Heart right ventricle (tissue), 16 donors: ENCODE results near the gene CENPP. TPM values are rescaled to one million over a fixed set of nuclear protein-coding genes. Genes with fewer than 3 reads are reported as not detected.
A peak's percentile ranks its signal among the peaks of the same experiment; 100 is the strongest.

Experiments
- ATAC-seq, 8 donors: fragments of 200-7000 bp; cut with Tn5 transposase; one replicate each; pipeline ENCODE4 v1.9.1; 2020; ENCODE audit warnings: mild to moderate bottlenecking in 8 of 8, moderate library complexity in 8 of 8, moderate number of reproducible peaks in 1 of 8
- DNase-seq, 2 donors: peaks; one replicate each; pipeline ENCODE4 v3.0.0-alpha.2; 2020
- H3K27ac ChIP-seq, 10 donors: fragments of 200-600 bp; sonication (generic) in 2 of 10; one replicate each; pipeline versions ENCODE4 v1.5.0 to v1.8.0; 2020 to 2022; ENCODE audit warnings: mild to moderate bottlenecking in 3 of 10
- H3K27me3 ChIP-seq, 7 donors: fragments of 200-600 bp; one replicate each; pipeline ENCODE4 v1.8.0; 2021 to 2022; ENCODE audit warnings: mild to moderate bottlenecking in 2 of 7
- H3K36me3 ChIP-seq, 9 donors: fragments of 200-600 bp; sonication (generic) in 1 of 9; one replicate each; pipeline versions ENCODE4 v1.5.0 to v1.8.0; 2020 to 2022; ENCODE audit warnings: mild to moderate bottlenecking in 2 of 9
- H3K4me1 ChIP-seq, 9 donors: fragments of 200-600 bp; sonication (generic) in 1 of 9; one replicate each; pipeline versions ENCODE4 v1.5.0 to v1.8.0; 2020 to 2022; ENCODE audit warnings: mild to moderate bottlenecking in 4 of 9
- H3K4me3 ChIP-seq, 10 donors: fragments of 200-600 bp; sonication (generic) in 2 of 10; one replicate each; pipeline versions ENCODE4 v1.5.0 to v1.8.0; 2020 to 2022; ENCODE audit warnings: mild to moderate bottlenecking in 7 of 10, moderate library complexity in 2 of 10
- H3K9me3 ChIP-seq, 11 donors: fragments of 200-600 bp in 10 of 11; sonication (generic) in 2 of 11; one replicate each; pipeline versions ENCODE4 v1.5.0 to v1.8.0; 2013 to 2022; ENCODE audit warnings: mild to moderate bottlenecking in 2 of 11, control low read depth in 1 of 11, moderate library complexity in 1 of 11
- CTCF ChIP-seq, 9 donors: fragments of 200-600 bp; sonication (generic) in 2 of 9; IDR thresholded peaks; one replicate each; pipeline versions ENCODE4 v1.5.0 to v1.8.0; 2021 to 2022; ENCODE audit warnings: antibody characterized with exemption in 9 of 9, mild to moderate bottlenecking in 5 of 9, moderate library complexity in 1 of 9
- WGBS, 2 donors: extraction: QIAGEN DNeasy Blood & Tissue Kit; methylation state at CpG; one replicate each; pipeline ENCODE4 v1.1.7; 2013; ENCODE audit warnings: inconsistent platforms in 1 of 2; 5-methylcytosine and 5-hydroxymethylcytosine counted together
- intact Hi-C, 10 donors: fragments of 100-400 bp; cut with DNase I; formaldehyde crosslinking; loops; one replicate each; pipeline versions ENCODE4 v1.11.1 to v1.14.2; 2022
- polyA plus RNA-seq, 2 donors: library from polyadenylated mRNA; stranded (reverse); fragments of 200-250 nt; gene quantifications; one replicate each; pipeline ENCODE4 v1.2.3, GENCODE V29; 2013
- total RNA-seq, 10 donors: library from RNA; stranded (reverse); fragmentation: NEBNext Ultra II Directional in 3 of 10; extraction: Animal tissue kit (Norgen Biotek cat#: 25700) in 3 of 10; gene quantifications; one replicate each; pipeline versions ENCODE4 v1.2.1 to v1.2.4, GENCODE V29; 2021 to 2023
- donor health status: Arrhythmogenic right ventricular cardiomyopathy.
- donor health status: ischemic (EF 13 %, LVEDD 7.1; RV severe dilation, severe dysfunction).
- donor health status: healthy with polysubstance abuse.
- donor health status: DM: no; HTN: yes; CAD: no.
- donor health status: DM: no; HTN: no; CAD: no.
- donor health status: ischemic (EF 25% LVEDD 6.9; RV normal size, moderate dysfunction).
- donor health status: ischemic (EF 25% LVEDD 5.7; RV mildly dilated, moderate dysfunction).
- donor health status: healthy.
- donor health status: DM: yes; HTN: yes; CAD: no.
- donor health status: Ischemic cardiomyopathy.
- donor health status: ischemic (EF 35%, LVEDD 5.7; RV mildly dilated, moderate dysfunction).
- donor health status: nonischemic (EF 11% LVEDD 7.7; RV severe dilation, severe dysfunction).
- donor health status: DM: yes; HTN: yes; CAD: no.
- donor health status: PGD.
- donor health status: ischemic (EF 29% LVEDD 5.4; RV normal size, mild dysfunction).
- donor health status: nonischemic (EF 23%, LVEDD 6.1; RV moderate dilation, normal function).

Gene CENPP
- total and polyA plus RNA-seq, 12 donors, result 1.3 to 5.2 (median 2.8) TPM

GRCh38 chr9:92444841-92445240, 119.1 kb downstream of the CENPP start:
- DNase-seq (no peak), ATAC-seq (no peak)
- intact Hi-C loops, result loop anchor here in 2 of 10 donors (10.0 kb wide), 3 partner anchors 100 to 190 kb away; no protein-coding TSS in a partner anchor
- Histone ChIP-seq H3K36me3 (no peaks in the 10 kb centered on the region), H3K27me3 (no peaks in the 10 kb centered on the region), H3K4me3 (no peak overlapping the region), H3K9me3 (no peaks in the 10 kb centered on the region), H3K27ac (no peak overlapping the region), H3K4me1 (no peaks in the 10 kb centered on the region)
- WGBS, 2 donors, result 87 to 90% methylated on average over 4 of the region's 4 CpGs
- TF ChIP-seq CTCF (IDR thresholded peaks at IDR 0.05), result no peak

- no peak for TF ChIP-seq CTCF (IDR thresholded peaks at IDR 0.05)
- no peaks in the 10 kb centered on the region for H3K27me3 ChIP-seq
- ATAC-seq (no peak), DNase-seq (no peak)
- intact Hi-C loops, result loop anchor here in 2 of 10 donors (10.0 kb wide), 3 partner anchors 102 to 188 kb away; no protein-coding TSS in a partner anchor
- no peaks in the 10 kb centered on the region for H3K9me3 ChIP-seq
- H3K4me1 ChIP-seq, result no peaks in the 10 kb centered on the region
- H3K36me3 ChIP-seq, result no peaks in the 10 kb centered on the region
- H3K27ac ChIP-seq, result no peak overlapping the region
- H3K4me3 ChIP-seq, result no peak overlapping the region
Measured at GRCh38 chr9:92446536-92446935, 120.8 kb downstream of the CENPP start.

- peak in 2 of 9 donors; percentile 10 to 19 for TF ChIP-seq CTCF (IDR thresholded peaks at IDR 0.05)
- no peak for ATAC-seq
- WGBS, 2 donors, result 81 to 86% methylated on average over 3 of the region's 3 CpGs
- peaks cover 0 to 33% (median 0%) of the 10 kb centered on the region in 9 donors for H3K36me3 ChIP-seq
- no peak for DNase-seq
- no peaks in the 10 kb centered on the region for H3K9me3 ChIP-seq
- no peaks in the 10 kb centered on the region for H3K27me3 ChIP-seq
- H3K27ac ChIP-seq, result no peak overlapping the region
- no peaks in the 10 kb centered on the region for H3K4me1 ChIP-seq
- intact Hi-C loops, result no loop called here
- no peak overlapping the region for H3K4me3 ChIP-seq
Measured at GRCh38 chr9:92455217-92455616, 129.5 kb downstream of the CENPP start.

- ATAC-seq (no peak), DNase-seq (no peak)
- intact Hi-C loops, result no loop called here
- H3K27me3 ChIP-seq, result no peaks in the 10 kb centered on the region
- H3K27ac ChIP-seq, result no peak overlapping the region
- no peaks in the 10 kb centered on the region for H3K4me1 ChIP-seq
- H3K36me3 ChIP-seq, result peaks cover 0 to 44% (median 0%) of the 10 kb centered on the region in 9 donors
- no peaks in the 10 kb centered on the region for H3K9me3 ChIP-seq
- no peak overlapping the region for H3K4me3 ChIP-seq
- 95 to 97% methylated on average over 4 of the region's 4 CpGs for WGBS, 2 donors
- TF ChIP-seq CTCF (IDR thresholded peaks at IDR 0.05), result no peak
Measured at GRCh38 chr9:92457576-92457975, 131.8 kb downstream of the CENPP start.
